GM12878 (cell line): ENCODE measurements around the gene FAM222A. TPM values are rescaled to one million over a fixed set of nuclear protein-coding genes. Genes with fewer than 3 reads are reported as not detected.

Source experiments
- ATAC-seq: fragments of 200-7000 bp; cut with Tn5 transposase; 3 replicates; pipeline ENCODE4 v1.9.1; 2020; ENCODE audit warnings: mild to moderate bottlenecking, moderate library complexity
- BruUV-seq: library from RNA; stranded (reverse); fragments of 400-500 nt; replicated peaks from 2 replicates; lab custom pipeline; 2021; lab: Mats Ljungman, UMichigan
- CTCF ChIA-PET: fragments of 300-600 bp; sonication (Branson Sonifier 250); formaldehyde crosslinking; extraction: SDS; loops from one replicate; lab custom pipeline; 2021; ENCODE audit warnings: inconsistent platforms; lab: Yijun Ruan, JAX
- POLR2A ChIA-PET: fragments of 350-600 bp; formaldehyde crosslinking; extraction: SDS; loops from one replicate; lab custom pipeline; 2021; ENCODE audit warnings: inconsistent platforms; lab: Charles Lee
- RAD21 ChIA-PET: fragments of 300-600 bp; sonication (Branson Sonifier 250); formaldehyde crosslinking; loops from one replicate; lab custom pipeline; 2023; ENCODE audit warnings: antibody characterized with exemption; ENCODE audit not compliant: unreplicated experiment; lab: Charles Lee
- SMC1A ChIA-PET: fragments of 300-600 bp; sonication (Branson Sonifier 250); formaldehyde crosslinking; loops from one replicate; lab custom pipeline; 2023; ENCODE audit not compliant: unreplicated experiment, uncharacterized antibody; lab: Charles Lee
- DNase-seq: peaks from one replicate; pipeline ENCODE4 v3.0.0-alpha.2; 2011; ENCODE audit warnings: low read depth, low spot score
- FAIRE-seq: peaks from 3 replicates; lab custom pipeline; 2011; peaks lifted over from hg19 to GRCh38; lab: Jason Lieb, UNC
- H2AFZ ChIP-seq: 2 replicates; pipeline ENCODE4 v1.6.0; 2011; ENCODE audit warnings: low read depth, low read length, control low read depth; ENCODE audit not compliant: control insufficient read depth
- H3K27ac ChIP-seq: 2 replicates; pipeline ENCODE4 v1.5.1; 2011; ENCODE audit warnings: control low read depth; ENCODE audit not compliant: control insufficient read depth, insufficient read depth
- H3K27me3 ChIP-seq, 2 experiments: replicated peaks in 1 of 2; 2 replicates each; pipeline versions ENCODE4 v1.6.0 to v1.6.1; 2011; ENCODE audit warnings: low read length in 1 of 2; ENCODE audit not compliant: control insufficient read depth in 2 of 2, insufficient read depth in 2 of 2
- H3K36me3 ChIP-seq, 2 experiments: 2 replicates each; pipeline ENCODE4 v1.5.1; 2011; ENCODE audit warnings: low read length in 1 of 2; ENCODE audit not compliant: control insufficient read depth in 2 of 2, insufficient read depth in 2 of 2
- H3K4me1 ChIP-seq: 2 replicates; pipeline ENCODE4 v1.6.1; 2011; ENCODE audit warnings: mild to moderate bottlenecking, low read length, moderate library complexity, mixed read lengths; ENCODE audit not compliant: control insufficient read depth, insufficient read depth
- H3K4me2 ChIP-seq: 2 replicates; pipeline ENCODE4 v1.6.0; 2011; ENCODE audit warnings: control low read depth; ENCODE audit not compliant: control insufficient read depth, insufficient read depth
- H3K4me3 ChIP-seq: fragments of 200-600 bp; sonication (generic); 2 replicates; pipeline ENCODE4 v1.5.1; 2016
- H3K79me2 ChIP-seq: 2 replicates; pipeline ENCODE4 v1.6.0; 2011; ENCODE audit warnings: low read length; ENCODE audit not compliant: control insufficient read depth, insufficient read depth
- H3K9ac ChIP-seq: 2 replicates; pipeline ENCODE4 v1.8.0; 2011; ENCODE audit warnings: low read length, control low read depth, mixed read lengths; ENCODE audit not compliant: control insufficient read depth, insufficient read depth
- H3K9me3 ChIP-seq: replicated peaks from 3 replicates; pipeline ENCODE4 v1.5.1; 2011; ENCODE audit warnings: mild to moderate bottlenecking, low read length; ENCODE audit not compliant: control insufficient read depth, insufficient read depth
- H4K20me1 ChIP-seq: 2 replicates; pipeline ENCODE4 v1.6.0; 2011; ENCODE audit not compliant: control insufficient read depth, insufficient read depth
- BMI1 ChIP-seq: fragments of 450-650 bp; IDR thresholded peaks from 2 replicates; pipeline ENCODE4 v1.6.1; 2016; ENCODE audit warnings: mild to moderate bottlenecking, moderate library complexity, borderline replicate concordance
- CHD2 ChIP-seq: IDR thresholded peaks from 2 replicates; pipeline ENCODE4 v1.6.1; 2011; ENCODE audit warnings: low read depth, low read length, improper control_type of control experiment, borderline replicate concordance
- EZH2 ChIP-seq: IDR thresholded peaks from 2 replicates; pipeline ENCODE4 v1.6.1; 2012; ENCODE audit warnings: low read depth, mild to moderate bottlenecking, control low read depth, inconsistent platforms, low read length, borderline replicate concordance; ENCODE audit not compliant: control insufficient read depth
- KAT2A ChIP-seq: conservative IDR thresholded peaks from 2 replicates; pipeline ENCODE4 v1.6.1; 2011; ENCODE audit warnings: low read depth, low read length; ENCODE audit not compliant: control insufficient read depth
- NR2C1 ChIP-seq: fragments of 450-650 bp; IDR thresholded peaks from 2 replicates; pipeline ENCODE4 v1.6.1; 2017; ENCODE audit warnings: antibody characterized with exemption, mild to moderate bottlenecking, moderate library complexity
- SMC3 ChIP-seq: IDR thresholded peaks from 2 replicates; pipeline ENCODE4 v1.6.1; 2011; ENCODE audit warnings: low read length, improper control_type of control experiment, borderline replicate concordance
- TCF12 ChIP-seq: IDR thresholded peaks from 2 replicates; pipeline ENCODE4 v1.6.1; 2011; ENCODE audit warnings: low read depth, mild to moderate bottlenecking, low read length
- ZNF207 ChIP-seq: fragments of 450-650 bp; IDR thresholded peaks from 2 replicates; pipeline ENCODE4 v1.6.1; 2014; ENCODE audit warnings: antibody characterized with exemption, mild to moderate bottlenecking, borderline replicate concordance
- WGBS: methylation state at CpG from one replicate; pipeline ENCODE4 v1.1.6; 2016; ENCODE audit warnings: low lambda C conversion rate; ENCODE audit not compliant: insufficient replicate concordance, insufficient coverage; ENCODE audit errors: missing lambda C conversion rate; 5-methylcytosine and 5-hydroxymethylcytosine counted together
- in situ Hi-C: fragments of 300-500 bp; cut with MboI; formaldehyde crosslinking; loops from 9 replicates; pipeline ENCODE4 v1.14.3; 2018; ENCODE audit warnings: mixed read lengths
- intact Hi-C: fragments of 100-400 bp; cut with micrococcal nuclease; formaldehyde crosslinking; loops from one replicate; pipeline ENCODE4 v1.14.2; 2022; ENCODE audit not compliant: unreplicated experiment
- polyA plus RNA-seq, 11 experiments: library from polyadenylated mRNA; depleted of rRNA in 4 of 11; unstranded in 6 of 11; stranded (reverse) in 5 of 11; fragments of >200 nt; fragmentation: Nextera tagmentation in 4 of 11; fragmentation: Illumina TruSeq in 1 of 11; extraction: Ambion mirVana in 4 of 11; extraction: Trizol in 1 of 11; gene quantifications; 1 replicate in 1 of 11; 2 replicates in 10 of 11; pipeline versions ENCODE4 v1.2.1 to v1.2.3, GENCODE V29; 2011 to 2016; ENCODE audit warnings: inconsistent platforms in 2 of 11, missing spikeins in 2 of 11, low read depth in 1 of 11
- total RNA-seq, 4 experiments: library from RNA; depleted of rRNA in 3 of 4; stranded (reverse); fragments of >200 nt in 3 of 4; fragmentation: Illumina TruSeq in 1 of 4; extraction: Trizol in 1 of 4; gene quantifications; 2 replicates each; pipeline versions ENCODE4 v1.2.1 to v1.2.3, GENCODE V29; 2013 to 2021

FAM222A gene
- total and polyA plus RNA-seq, 10 of the 15 experiments (the other 5 are each of a cell fraction or from before 2014, with no cell fraction given) = 0.04 to 0.49 (median 0.14) TPM; not detected in 3

GRCh38 chr12:109740694-109741245 is 27.1 kb downstream of the FAM222A start:
- ATAC-seq (no peak), DNase-seq (no peak), FAIRE-seq (no peak)
- ChIA-PET CTCF (interaction anchor here (0.6 kb wide), 1 partner anchor 1293 kb away, joined by 3 read pairs; no protein-coding TSS in a partner anchor), POLR2A (interaction anchor here (0.5 to 0.6 kb wide), 2 partner anchors 72 to 1869 kb away, joined by 3 to 8 read pairs; no protein-coding TSS in a partner anchor), SMC1A (no interaction called here), RAD21 (no interaction called here)
- H3K27me3 ChIP-seq = no peaks in the 10 kb centered on the region; a peak in 3 of 4 replicates
- H3K9me3 ChIP-seq = no peaks in the 10 kb centered on the region
- no peaks in the 10 kb centered on the region for H3K79me2 ChIP-seq
- no peak overlapping the region for H3K4me2 ChIP-seq
- no peak overlapping the region for H2AFZ ChIP-seq
- H3K9ac ChIP-seq = no peak overlapping the region
- WGBS = 28% methylated on average over 10 of the region's 10 CpGs
- intact Hi-C loops (no loop called here), in situ Hi-C loops (no loop called here)
- no peak overlapping the region for H3K4me3 ChIP-seq
- TF ChIP-seq TCF12 (no peak), SMC3 (no peak), NR2C1 (no peak), KAT2A (no peak), ZNF207 (no peak)
- H3K4me1 ChIP-seq = no peaks in the 10 kb centered on the region
- H4K20me1 ChIP-seq = no peaks in the 10 kb centered on the region
- H3K27ac ChIP-seq = no peak overlapping the region
- H3K36me3 ChIP-seq = no peaks in the 10 kb centered on the region
- BruUV-seq = no TSS peak

GRCh38 chr12:109741286-109741969 is 27.8 kb downstream of the FAM222A start:
- DNase-seq (no peak), ATAC-seq (no peak), FAIRE-seq (no peak)
- WGBS = 2% methylated on average over 4 of the region's 4 CpGs
- ChIA-PET POLR2A (no interaction called here), CTCF (interaction anchor here (0.6 kb wide), 1 partner anchor 1294 kb away, joined by 3 read pairs; no protein-coding TSS in a partner anchor), RAD21 (no interaction called here), SMC1A (no interaction called here)
- Histone ChIP-seq H3K9me3 (no peaks in the 10 kb centered on the region), H4K20me1 (no peaks in the 10 kb centered on the region), H3K9ac (no peak overlapping the region), H3K79me2 (no peaks in the 10 kb centered on the region), H3K27me3 (no peaks in the 10 kb centered on the region; a peak in 3 of 4 replicates), H3K36me3 (no peaks in the 10 kb centered on the region), H3K4me2 (no peak overlapping the region), H2AFZ (no peak overlapping the region), H3K4me3 (no peak overlapping the region), H3K27ac (no peak overlapping the region), H3K4me1 (no peaks in the 10 kb centered on the region)
- no TSS peak for BruUV-seq
- intact Hi-C loops (no loop called here), in situ Hi-C loops (no loop called here)
- TF ChIP-seq CHD2 (no peak), BMI1 (no peak), EZH2 (no peak)
